Neural cell (in vitro differentiated cells): ENCODE results near the gene DIAPH2. TPM values are rescaled to one million over a fixed set of nuclear protein-coding genes. Genes with fewer than 3 reads are reported as not detected.

Experiments
- H2AFZ ChIP-seq: fragments of 200-600, 300-800 bp; sonication (generic), shearing (Covaris generic); 2 replicates; pipeline ENCODE4 v1.6.0; 2014; ENCODE audit warnings: low read depth, mild to moderate bottlenecking, antibody characterized with exemption, low read length, moderate library complexity
- H3F3A ChIP-seq: fragments of 200-600 bp; shearing (Covaris generic); 2 replicates; pipeline ENCODE4 v1.6.1; 2016; ENCODE audit warnings: mild to moderate bottlenecking, moderate library complexity, mixed read lengths, antibody characterized with exemption, low read length; ENCODE audit not compliant: insufficient read depth, poor library complexity, severe bottlenecking
- H3K27ac ChIP-seq: fragments of 200-600, 300-800 bp; sonication (generic), shearing (Covaris generic); 2 replicates; pipeline ENCODE4 v1.5.1; 2014; ENCODE audit warnings: mild to moderate bottlenecking, low read length, moderate library complexity
- H3K27me3 ChIP-seq: fragments of 300-800, 200-600 bp; sonication (generic), shearing (Covaris generic); 2 replicates; pipeline ENCODE4 v1.6.0; 2014; ENCODE audit warnings: mild to moderate bottlenecking, low read depth, low read length, moderate library complexity; ENCODE audit not compliant: insufficient read depth
- H3K36me3 ChIP-seq: fragments of 300-800, 200-600 bp; sonication (generic), shearing (Covaris generic); 2 replicates; pipeline ENCODE4 v1.5.1; 2014; ENCODE audit warnings: mild to moderate bottlenecking, antibody characterized with exemption, low read length, moderate library complexity; ENCODE audit not compliant: insufficient read depth
- H3K4me2 ChIP-seq: fragments of 300-800, 200-600 bp; sonication (generic), shearing (Covaris generic); 2 replicates; pipeline ENCODE4 v1.6.0; 2014; ENCODE audit warnings: mild to moderate bottlenecking, low read length
- H3K4me3 ChIP-seq: fragments of 300-800, 200-600 bp; sonication (generic), shearing (Covaris generic); 2 replicates; pipeline ENCODE4 v1.5.1; 2014; ENCODE audit warnings: mild to moderate bottlenecking, low read length, moderate library complexity
- H3K79me2 ChIP-seq: fragments of 200-600 bp; shearing (Covaris generic); replicated peaks from 2 replicates; pipeline ENCODE4 v1.6.0; 2014; ENCODE audit warnings: mild to moderate bottlenecking, low read length, moderate library complexity; ENCODE audit not compliant: insufficient read depth
- H3K9ac ChIP-seq: fragments of 300-800, 200-600 bp; sonication (generic), shearing (Covaris generic); 2 replicates; pipeline ENCODE4 v1.6.1; 2016; ENCODE audit warnings: mild to moderate bottlenecking, low read length, mixed read lengths
- H3K9me2 ChIP-seq: fragments of 200-600 bp; shearing (Covaris generic); 2 replicates; pipeline ENCODE4 v1.6.1; 2016; ENCODE audit warnings: mild to moderate bottlenecking, low read length, mixed read lengths; ENCODE audit not compliant: insufficient read depth
- H3K9me3 ChIP-seq: fragments of 200-600, 300-800 bp; sonication (generic), shearing (Covaris generic); 2 replicates; pipeline ENCODE4 v1.6.1; 2016; ENCODE audit warnings: mild to moderate bottlenecking, mixed run types, low read length, moderate library complexity, mixed read lengths
- H4K20me1 ChIP-seq: fragments of 200-600 bp; shearing (Covaris generic); 2 replicates; pipeline ENCODE4 v1.6.1; 2016; ENCODE audit warnings: mild to moderate bottlenecking, mixed run types; ENCODE audit not compliant: insufficient read depth
- CTCF ChIP-seq: fragments of 450-650 bp; IDR thresholded peaks from 2 replicates; pipeline ENCODE4 v1.5.1; 2014; ENCODE audit warnings: antibody characterized with exemption, mild to moderate bottlenecking, moderate library complexity; ENCODE audit not compliant: poor library complexity, severe bottlenecking
- EP300 ChIP-seq: fragments of 450-650 bp; conservative IDR thresholded peaks from 2 replicates; pipeline ENCODE4 v1.6.1; 2014; ENCODE audit warnings: antibody characterized with exemption, mild to moderate bottlenecking, moderate library complexity; ENCODE audit not compliant: poor library complexity, severe bottlenecking
- EZH2 ChIP-seq: fragments of 200-600, 300-800 bp; shearing (Covaris generic), sonication (generic); IDR thresholded peaks from 2 replicates; pipeline ENCODE4 v1.6.1; 2014; ENCODE audit warnings: antibody characterized with exemption, low read length, borderline replicate concordance, mild to moderate bottlenecking; ENCODE audit not compliant: insufficient read depth, poor library complexity, severe bottlenecking
- MXI1 ChIP-seq: fragments of 450-650 bp; conservative IDR thresholded peaks from 2 replicates; pipeline ENCODE4 v1.6.1; 2014; ENCODE audit warnings: antibody characterized with exemption, mild to moderate bottlenecking; ENCODE audit not compliant: poor library complexity, severe bottlenecking
- POLR2AphosphoS5 ChIP-seq: IDR thresholded peaks from 2 replicates; pipeline ENCODE4 v1.6.1; 2012
- RAD21 ChIP-seq: fragments of 450-650 bp; conservative IDR thresholded peaks from 2 replicates; pipeline ENCODE4 v1.6.1; 2014; ENCODE audit warnings: antibody characterized with exemption, mild to moderate bottlenecking, moderate library complexity
- SMC3 ChIP-seq: fragments of 450-650 bp; conservative IDR thresholded peaks from 2 replicates; pipeline ENCODE4 v1.6.1; 2014; ENCODE audit warnings: antibody characterized with exemption, mild to moderate bottlenecking, moderate library complexity; ENCODE audit not compliant: poor library complexity
- TAF1 ChIP-seq: IDR thresholded peaks from 2 replicates; pipeline ENCODE4 v1.6.1; 2012; ENCODE audit warnings: low read depth
- polyA plus RNA-seq: library from polyadenylated mRNA; depleted of rRNA; stranded (reverse); fragments of >200 nt; gene quantifications from 2 replicates; pipeline ENCODE4 v1.2.3, GENCODE V29; 2014
- TF ChIP-seq, protein P1 (sequence below): IDR thresholded peaks from 2 replicates; pipeline ENCODE4 v1.6.1; 2012; ENCODE audit warnings: borderline replicate concordance

Gene DIAPH2
- polyA plus RNA-seq, 1 donor from 2014 or later = 0.07 TPM

DNA sequence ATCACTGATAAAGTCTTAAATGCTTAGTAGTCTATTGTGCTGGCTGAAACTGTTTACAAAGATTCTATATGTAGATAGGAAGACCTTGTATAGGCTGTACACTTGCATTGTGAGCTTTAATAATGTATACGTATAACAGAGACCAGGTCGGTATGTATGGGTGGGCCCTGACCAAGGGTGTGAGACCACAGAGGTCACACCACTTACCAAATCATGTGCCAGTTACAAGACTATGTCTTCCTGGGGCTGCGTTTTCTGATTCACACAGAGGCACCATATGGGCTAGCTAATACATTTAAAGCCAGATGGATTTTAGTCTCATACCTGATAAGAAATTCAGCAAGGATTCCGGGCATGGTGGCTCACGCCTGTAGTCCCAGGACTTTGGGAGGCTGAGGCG lies 8.8 kb downstream of the DIAPH2 start:
- Histone ChIP-seq H3K9ac (no peak overlapping the region), H3F3A (no peaks in the 10 kb centered on the region), H3K27me3 (no peaks in the 10 kb centered on the region), H3K27ac (no peak overlapping the region), H3K4me2 (no peak overlapping the region), H2AFZ (no peak overlapping the region), H4K20me1 (no peaks in the 10 kb centered on the region), H3K79me2 (no peaks in the 10 kb centered on the region), H3K9me2 (no peaks in the 10 kb centered on the region), H3K36me3 (no peaks in the 10 kb centered on the region), H3K4me3 (no peak overlapping the region), H3K9me3 (no peaks in the 10 kb centered on the region)
- TF ChIP-seq TAF1 (no peak), RAD21 (no peak), SMC3 (no peak), CTCF (no peak), EP300 (no peak), POLR2AphosphoS5 (no peak), EZH2 (no peak), MXI1 (no peak)
- TF ChIP-seq, protein P1, sequence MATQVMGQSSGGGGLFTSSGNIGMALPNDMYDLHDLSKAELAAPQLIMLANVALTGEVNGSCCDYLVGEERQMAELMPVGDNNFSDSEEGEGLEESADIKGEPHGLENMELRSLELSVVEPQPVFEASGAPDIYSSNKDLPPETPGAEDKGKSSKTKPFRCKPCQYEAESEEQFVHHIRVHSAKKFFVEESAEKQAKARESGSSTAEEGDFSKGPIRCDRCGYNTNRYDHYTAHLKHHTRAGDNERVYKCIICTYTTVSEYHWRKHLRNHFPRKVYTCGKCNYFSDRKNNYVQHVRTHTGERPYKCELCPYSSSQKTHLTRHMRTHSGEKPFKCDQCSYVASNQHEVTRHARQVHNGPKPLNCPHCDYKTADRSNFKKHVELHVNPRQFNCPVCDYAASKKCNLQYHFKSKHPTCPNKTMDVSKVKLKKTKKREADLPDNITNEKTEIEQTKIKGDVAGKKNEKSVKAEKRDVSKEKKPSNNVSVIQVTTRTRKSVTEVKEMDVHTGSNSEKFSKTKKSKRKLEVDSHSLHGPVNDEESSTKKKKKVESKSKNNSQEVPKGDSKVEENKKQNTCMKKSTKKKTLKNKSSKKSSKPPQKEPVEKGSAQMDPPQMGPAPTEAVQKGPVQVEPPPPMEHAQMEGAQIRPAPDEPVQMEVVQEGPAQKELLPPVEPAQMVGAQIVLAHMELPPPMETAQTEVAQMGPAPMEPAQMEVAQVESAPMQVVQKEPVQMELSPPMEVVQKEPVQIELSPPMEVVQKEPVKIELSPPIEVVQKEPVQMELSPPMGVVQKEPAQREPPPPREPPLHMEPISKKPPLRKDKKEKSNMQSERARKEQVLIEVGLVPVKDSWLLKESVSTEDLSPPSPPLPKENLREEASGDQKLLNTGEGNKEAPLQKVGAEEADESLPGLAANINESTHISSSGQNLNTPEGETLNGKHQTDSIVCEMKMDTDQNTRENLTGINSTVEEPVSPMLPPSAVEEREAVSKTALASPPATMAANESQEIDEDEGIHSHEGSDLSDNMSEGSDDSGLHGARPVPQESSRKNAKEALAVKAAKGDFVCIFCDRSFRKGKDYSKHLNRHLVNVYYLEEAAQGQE = no peak

DNA sequence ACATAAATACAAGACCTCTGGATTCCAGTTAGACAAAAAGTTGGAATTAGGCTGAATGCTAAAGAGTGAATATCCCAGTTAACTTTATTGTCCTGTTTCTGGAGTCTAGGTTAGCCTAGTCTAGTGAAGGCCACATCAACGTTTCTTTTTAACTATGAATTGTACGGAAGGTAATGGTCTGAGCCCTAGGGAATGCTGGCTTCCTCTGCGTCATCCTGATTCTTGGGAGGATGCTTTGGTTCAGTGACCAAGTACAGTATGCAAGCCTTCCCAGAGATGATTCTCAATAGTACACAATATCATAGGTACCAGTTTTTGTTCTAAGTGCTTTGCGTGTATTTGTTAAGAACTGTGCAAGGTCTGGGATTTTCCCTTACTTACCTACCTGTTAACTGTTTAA lies 11.8 kb downstream of the DIAPH2 start:
- TF ChIP-seq POLR2AphosphoS5 = no peak
- TF ChIP-seq CTCF = no peak
- TF ChIP-seq RAD21 = no peak
- no peak for TF ChIP-seq EZH2
- TF ChIP-seq TAF1 = no peak
- no peak for TF ChIP-seq SMC3

More for the DNA sequence above, 11.8 kb downstream of the DIAPH2 start:
- Histone ChIP-seq H3K9me3 (no peaks in the 10 kb centered on the region), H3F3A (no peaks in the 10 kb centered on the region), H2AFZ (no peak overlapping the region), H3K4me3 (no peak overlapping the region), H3K27ac (no peak overlapping the region), H3K9me2 (no peaks in the 10 kb centered on the region), H3K9ac (no peak overlapping the region), H3K4me2 (no peak overlapping the region), H4K20me1 (no peaks in the 10 kb centered on the region), H3K36me3 (no peaks in the 10 kb centered on the region), H3K79me2 (no peaks in the 10 kb centered on the region), H3K27me3 (no peaks in the 10 kb centered on the region)
